ENCODE results near the gene SIK3.

DNA sequence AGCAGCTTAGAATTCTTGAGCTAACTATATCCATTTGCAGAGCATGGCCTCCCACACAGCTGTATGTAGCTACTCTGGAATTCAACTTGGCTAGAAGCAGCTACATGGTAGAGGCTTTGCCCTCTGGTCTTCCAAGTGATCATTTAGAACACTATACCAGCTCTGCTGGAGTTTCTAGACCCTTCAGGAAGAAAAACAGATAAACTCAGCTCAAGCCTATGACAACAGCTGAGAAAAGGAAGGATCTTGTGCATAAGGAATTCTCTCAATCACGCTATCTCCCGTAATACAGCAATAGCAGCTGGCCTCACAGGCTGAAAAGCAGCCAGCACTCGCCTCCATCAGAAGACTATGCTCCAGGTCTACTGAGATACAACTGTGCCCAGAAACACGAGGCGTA, 210.2 kb downstream of the SIK3 start:
- TF ChIP-seq POLR2A (IDR thresholded peaks at IDR 0.05), result no peak
- TF ChIP-seq, protein P1, sequence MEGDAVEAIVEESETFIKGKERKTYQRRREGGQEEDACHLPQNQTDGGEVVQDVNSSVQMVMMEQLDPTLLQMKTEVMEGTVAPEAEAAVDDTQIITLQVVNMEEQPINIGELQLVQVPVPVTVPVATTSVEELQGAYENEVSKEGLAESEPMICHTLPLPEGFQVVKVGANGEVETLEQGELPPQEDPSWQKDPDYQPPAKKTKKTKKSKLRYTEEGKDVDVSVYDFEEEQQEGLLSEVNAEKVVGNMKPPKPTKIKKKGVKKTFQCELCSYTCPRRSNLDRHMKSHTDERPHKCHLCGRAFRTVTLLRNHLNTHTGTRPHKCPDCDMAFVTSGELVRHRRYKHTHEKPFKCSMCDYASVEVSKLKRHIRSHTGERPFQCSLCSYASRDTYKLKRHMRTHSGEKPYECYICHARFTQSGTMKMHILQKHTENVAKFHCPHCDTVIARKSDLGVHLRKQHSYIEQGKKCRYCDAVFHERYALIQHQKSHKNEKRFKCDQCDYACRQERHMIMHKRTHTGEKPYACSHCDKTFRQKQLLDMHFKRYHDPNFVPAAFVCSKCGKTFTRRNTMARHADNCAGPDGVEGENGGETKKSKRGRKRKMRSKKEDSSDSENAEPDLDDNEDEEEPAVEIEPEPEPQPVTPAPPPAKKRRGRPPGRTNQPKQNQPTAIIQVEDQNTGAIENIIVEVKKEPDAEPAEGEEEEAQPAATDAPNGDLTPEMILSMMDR (IDR thresholded peaks at IDR 0.05), result no peak
